ENCODE data around the gene PEAK3. TPM values are rescaled to one million over a fixed set of nuclear protein-coding genes. Genes with fewer than 3 reads are reported as not detected.

PEAK3 gene
- total RNA-seq, 4 donors from 2014 or later = 0.16 to 1.3 (median 0.27) TPM; not detected in 1

DNA sequence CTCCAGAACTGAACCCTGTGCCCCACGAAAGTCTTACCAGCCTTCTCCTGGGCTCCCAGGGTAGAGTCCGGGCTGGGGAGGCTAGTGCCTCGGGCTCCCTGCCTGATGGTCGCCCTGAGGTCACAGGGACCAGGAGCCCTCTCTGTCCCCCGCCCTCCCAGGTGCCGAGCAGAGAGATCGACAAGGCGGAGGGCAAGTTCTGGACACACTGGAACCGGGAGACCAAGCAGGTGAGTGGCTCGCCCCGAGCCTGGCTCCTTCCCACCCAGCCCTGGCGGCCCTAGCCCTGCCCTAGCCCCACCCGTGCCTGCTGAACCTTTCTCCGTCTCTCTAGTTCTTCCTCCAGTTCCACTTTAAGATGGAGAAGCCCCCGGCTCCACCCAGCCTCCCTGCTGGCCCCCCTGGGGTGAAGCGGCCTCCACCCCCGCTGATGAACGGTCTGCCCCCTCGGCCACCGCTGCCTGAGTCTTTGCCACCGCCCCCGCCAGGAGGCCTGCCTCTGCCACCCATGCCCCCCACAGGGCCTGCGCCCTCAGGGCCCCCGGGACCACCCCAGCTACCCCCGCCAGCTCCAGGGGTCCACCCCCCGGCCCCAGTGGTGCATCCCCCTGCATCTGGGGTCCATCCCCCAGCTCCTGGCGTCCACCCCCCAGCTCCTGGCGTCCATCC, 34.4 kb downstream of the PEAK3 start:
- no peak overlapping the region for H3K27ac ChIP-seq
- ATAC-seq = no peak
- H3K4me3 ChIP-seq = no peak overlapping the region
- TF ChIP-seq, protein P1, sequence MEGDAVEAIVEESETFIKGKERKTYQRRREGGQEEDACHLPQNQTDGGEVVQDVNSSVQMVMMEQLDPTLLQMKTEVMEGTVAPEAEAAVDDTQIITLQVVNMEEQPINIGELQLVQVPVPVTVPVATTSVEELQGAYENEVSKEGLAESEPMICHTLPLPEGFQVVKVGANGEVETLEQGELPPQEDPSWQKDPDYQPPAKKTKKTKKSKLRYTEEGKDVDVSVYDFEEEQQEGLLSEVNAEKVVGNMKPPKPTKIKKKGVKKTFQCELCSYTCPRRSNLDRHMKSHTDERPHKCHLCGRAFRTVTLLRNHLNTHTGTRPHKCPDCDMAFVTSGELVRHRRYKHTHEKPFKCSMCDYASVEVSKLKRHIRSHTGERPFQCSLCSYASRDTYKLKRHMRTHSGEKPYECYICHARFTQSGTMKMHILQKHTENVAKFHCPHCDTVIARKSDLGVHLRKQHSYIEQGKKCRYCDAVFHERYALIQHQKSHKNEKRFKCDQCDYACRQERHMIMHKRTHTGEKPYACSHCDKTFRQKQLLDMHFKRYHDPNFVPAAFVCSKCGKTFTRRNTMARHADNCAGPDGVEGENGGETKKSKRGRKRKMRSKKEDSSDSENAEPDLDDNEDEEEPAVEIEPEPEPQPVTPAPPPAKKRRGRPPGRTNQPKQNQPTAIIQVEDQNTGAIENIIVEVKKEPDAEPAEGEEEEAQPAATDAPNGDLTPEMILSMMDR (IDR thresholded peaks at IDR 0.05) = no peak
- TF ChIP-seq EP300 (IDR thresholded peaks at IDR 0.05) = no peak
- TF ChIP-seq POLR2AphosphoS5 (IDR thresholded peaks at IDR 0.05) = no peak
- TF ChIP-seq POLR2A (IDR thresholded peaks at IDR 0.05) = no peak
- peaks cover 0 to 62% (median 23%) of the 10 kb centered on the region in 3 donors for H3K4me1 ChIP-seq
- H3K9me3 ChIP-seq = no peaks in the 10 kb centered on the region
- no CpG with 5 or more reads among the region's 28 CpGs for WGBS, 2 donors (ENCODE audit: low coverage in 1 of 2)
- peaks cover 35% of the 10 kb centered on the region for H3K27me3 ChIP-seq
- H3K36me3 ChIP-seq = peaks cover 0 to 68% of the 10 kb centered on the region in 2 donors

DNA sequence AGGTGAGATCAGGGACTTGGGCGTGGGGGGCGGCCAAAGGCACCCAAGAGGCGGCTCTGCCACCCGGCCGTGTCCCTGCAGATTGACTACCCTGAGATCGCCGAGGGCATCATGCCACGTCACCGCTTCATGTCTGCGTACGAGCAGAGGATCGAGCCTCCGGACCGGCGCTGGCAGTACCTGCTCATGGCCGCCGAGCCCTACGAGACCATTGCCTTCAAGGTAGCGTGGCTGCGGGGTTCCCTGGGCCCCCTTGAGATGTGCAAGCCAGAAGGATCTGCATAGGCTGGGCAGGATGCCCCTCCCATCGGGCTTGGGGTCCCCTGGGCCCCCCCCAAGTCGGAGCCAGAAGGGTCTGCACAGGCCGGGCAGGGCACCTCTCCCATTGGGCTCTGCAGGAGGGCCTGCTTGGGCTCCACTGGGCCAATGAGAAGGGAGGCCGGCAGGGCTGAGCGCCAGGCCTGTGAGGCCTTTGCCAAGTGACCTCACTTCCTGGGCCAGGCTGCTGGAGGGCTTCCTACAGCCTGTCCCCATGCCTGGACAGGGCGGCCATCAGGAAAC, 35.1 kb downstream of the PEAK3 start:
- no peak for ATAC-seq

DNA sequence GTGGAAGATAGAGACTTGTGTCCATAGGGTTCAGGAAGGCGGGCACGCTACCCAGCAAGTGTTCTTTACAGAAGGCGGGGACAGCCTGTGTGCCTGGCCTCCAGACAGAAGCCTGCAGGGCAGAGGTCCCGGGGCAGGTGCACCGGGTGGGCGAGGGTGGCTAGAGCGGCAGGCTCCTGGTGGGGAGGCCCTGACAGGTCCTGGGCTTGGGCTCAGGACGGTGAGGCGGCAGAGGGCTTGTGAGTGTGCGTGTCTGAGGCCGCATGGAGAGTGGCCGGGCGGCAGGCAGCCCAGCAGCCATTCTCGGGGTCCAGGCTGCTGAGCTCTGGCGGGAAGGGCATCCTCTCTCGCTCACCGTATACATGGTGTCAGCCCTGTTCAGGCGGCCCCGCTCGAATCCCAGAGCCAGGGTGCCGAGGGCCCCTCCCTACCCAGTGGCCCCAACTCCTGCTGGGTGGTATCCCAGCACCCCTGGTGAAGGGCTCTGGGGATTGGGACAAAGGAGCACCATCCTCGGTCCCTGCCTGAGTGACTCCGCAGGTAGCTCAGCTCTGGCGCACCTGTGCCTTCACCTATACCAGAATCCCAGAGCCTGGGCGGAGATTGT, 35.9 kb downstream of the PEAK3 start:
- no peak for ATAC-seq
- no peaks in the 10 kb centered on the region for H3K9me3 ChIP-seq
- TF ChIP-seq, protein P1 (IDR thresholded peaks at IDR 0.05) = no peak
- TF ChIP-seq EP300 (IDR thresholded peaks at IDR 0.05) (no peak), POLR2A (IDR thresholded peaks at IDR 0.05) (no peak), POLR2AphosphoS5 (IDR thresholded peaks at IDR 0.05) (no peak)
- peaks cover 0 to 62% (median 20%) of the 10 kb centered on the region in 3 donors for H3K4me1 ChIP-seq
- H3K36me3 ChIP-seq = peaks cover 0 to 68% of the 10 kb centered on the region in 2 donors
- peaks cover 20% of the 10 kb centered on the region for H3K27me3 ChIP-seq
- H3K27ac ChIP-seq = no peak overlapping the region
- no peak overlapping the region for H3K4me3 ChIP-seq
- WGBS, 2 donors (ENCODE audit: low coverage in 1 of 2) = 90 to 100% methylated on average over 1 to 2 of the region's 25 CpGs

More for the DNA sequence above, 35.1 kb downstream of the PEAK3 start:
- Histone ChIP-seq H3K9me3 (no peaks in the 10 kb centered on the region), H3K4me1 (peaks cover 0 to 62% (median 20%) of the 10 kb centered on the region in 3 donors), H3K36me3 (peaks cover 0 to 68% of the 10 kb centered on the region in 2 donors), H3K27ac (no peak overlapping the region), H3K27me3 (peaks cover 28% of the 10 kb centered on the region), H3K4me3 (no peak overlapping the region)
- no CpG with 5 or more reads among the region's 26 CpGs for WGBS, 2 donors (ENCODE audit: low coverage in 1 of 2)
- TF ChIP-seq, protein P1 (IDR thresholded peaks at IDR 0.05) = no peak
- no peak for TF ChIP-seq POLR2AphosphoS5 (IDR thresholded peaks at IDR 0.05)
- TF ChIP-seq EP300 (IDR thresholded peaks at IDR 0.05) = no peak
- no peak for TF ChIP-seq POLR2A (IDR thresholded peaks at IDR 0.05)

DNA sequence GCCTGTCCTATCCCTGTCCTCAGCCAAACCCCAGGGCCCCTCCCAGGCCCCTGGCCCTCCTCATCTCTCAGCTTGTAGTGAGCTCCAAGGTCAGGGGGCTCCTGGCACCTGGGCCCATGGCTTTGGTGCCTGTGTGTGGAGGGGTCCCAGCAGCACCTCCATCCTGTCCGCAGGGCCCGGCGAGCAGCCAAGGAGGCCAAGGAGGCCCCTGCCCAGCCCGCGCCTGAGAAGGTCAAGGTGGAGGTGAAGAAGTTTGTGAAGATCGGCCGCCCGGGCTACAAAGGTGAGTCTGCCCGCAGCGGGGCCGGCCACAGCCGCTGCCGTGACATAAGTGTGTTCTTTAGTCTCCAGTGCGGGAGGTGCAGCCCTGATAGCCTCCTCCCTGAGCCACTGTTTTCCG, 36.7 kb downstream of the PEAK3 start:
- no peak overlapping the region for H3K4me3 ChIP-seq
- 70 to 95% methylated on average over 2 to 11 of the region's 15 CpGs for whole genome bisulfite sequencing, 2 donors (ENCODE audit: low coverage in 1 of 2)
- no peak for ATAC-seq
- H3K4me1 ChIP-seq = peaks cover 0 to 62% (median 19%) of the 10 kb centered on the region in 3 donors
- peaks cover 12% of the 10 kb centered on the region for H3K27me3 ChIP-seq
- TF ChIP-seq POLR2AphosphoS5 (IDR thresholded peaks at IDR 0.05) = no peak
- no peaks in the 10 kb centered on the region for H3K9me3 ChIP-seq
- H3K36me3 ChIP-seq = peaks cover 0 to 68% of the 10 kb centered on the region in 2 donors
- H3K27ac ChIP-seq = no peak overlapping the region

DNA sequence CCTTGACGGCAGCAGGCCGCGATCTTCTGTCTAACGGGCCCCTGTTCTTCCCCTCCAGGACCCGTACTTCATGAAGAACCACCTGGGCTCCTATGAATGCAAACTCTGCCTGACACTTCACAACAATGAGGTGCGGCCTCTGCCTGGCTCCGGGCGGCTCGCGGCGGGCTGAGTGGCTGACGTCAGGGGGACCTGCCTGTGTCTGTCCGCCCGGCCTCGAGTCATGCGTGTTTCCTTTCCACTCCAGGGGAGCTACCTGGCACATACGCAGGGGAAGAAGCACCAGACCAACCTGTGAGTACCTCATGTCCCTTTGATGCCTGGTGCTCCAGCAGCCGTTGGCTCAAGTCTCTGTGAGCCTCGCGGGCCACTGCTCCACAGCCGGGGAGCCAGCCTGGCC, 37.5 kb downstream of the PEAK3 start:
- TF ChIP-seq EP300 (IDR thresholded peaks at IDR 0.05) = no peak
- TF ChIP-seq, protein P1 (IDR thresholded peaks at IDR 0.05) = no peak
- no peak for TF ChIP-seq POLR2AphosphoS5 (IDR thresholded peaks at IDR 0.05)
- no peak for TF ChIP-seq POLR2A (IDR thresholded peaks at IDR 0.05)
- ATAC-seq = no peak
- Histone ChIP-seq H3K27ac (no peak overlapping the region), H3K36me3 (peaks cover 0 to 66% of the 10 kb centered on the region in 2 donors), H3K27me3 (peaks cover 4% of the 10 kb centered on the region), H3K4me1 (peaks cover 0 to 62% (median 22%) of the 10 kb centered on the region in 3 donors), H3K9me3 (no peaks in the 10 kb centered on the region), H3K4me3 (no peak overlapping the region)
- WGBS, 2 donors (ENCODE audit: low coverage in 1 of 2) = 100% methylated on average over 2 of the region's 21 CpGs; no CpG with 5 or more reads in 1 of the 2 donors
